NT2/D1 (cell line): Measurements from ENCODE around the gene NIPBL.

Experiments used
- YY1 ChIP-seq: IDR thresholded peaks from 2 replicates; pipeline ENCODE4 v1.6.1; 2011; ENCODE audit not compliant: insufficient read length, insufficient read depth
- ZNF274 ChIP-seq: IDR thresholded peaks from 2 replicates; pipeline ENCODE4 v1.6.1; 2011; ENCODE audit warnings: mild to moderate bottlenecking, low read depth, low read length

DNA sequence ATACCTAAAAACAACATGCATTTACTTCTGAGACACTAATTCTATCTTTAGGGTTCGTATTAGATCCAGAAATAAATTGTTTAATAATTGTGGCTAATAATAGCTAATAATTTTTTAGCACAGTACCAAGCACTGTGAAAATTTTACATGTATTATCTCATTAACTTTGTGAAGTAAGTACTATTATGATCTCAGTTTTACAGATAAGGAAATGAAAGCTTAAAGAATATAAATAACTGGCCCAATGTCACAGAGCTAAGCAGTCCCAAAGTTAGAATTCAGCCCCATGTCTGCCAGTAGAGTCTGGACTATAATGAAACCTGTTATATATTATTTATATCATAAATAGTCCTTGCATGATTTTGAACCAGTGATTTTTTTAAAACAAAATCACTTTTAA is 163.3 kb downstream of the NIPBL start:
- no peak for TF ChIP-seq ZNF274
- TF ChIP-seq YY1: no peak
